CD4-positive, alpha-beta T cell (primary cell): ENCODE data around the gene SYT13. TPM values are rescaled to one million over a fixed set of nuclear protein-coding genes. Genes with fewer than 3 reads are reported as not detected.

ENCODE experiments used
- ATAC-seq: fragments of 200-7000 bp; cut with Tn5 transposase; one replicate; pipeline ENCODE4 v1.10.0; 2022; ENCODE audit warnings: mild to moderate bottlenecking; ENCODE audit not compliant: poor library complexity
- CTCF ChIA-PET: fragments of 350-600 bp; sonication (Branson Sonifier 250); formaldehyde crosslinking; loops from one replicate; lab custom pipeline; 2021; ENCODE audit warnings: antibody characterized with exemption, inconsistent platforms; lab: Charles Lee
- POLR2A ChIA-PET: fragments of 350-600 bp; sonication (Branson Sonifier 250); formaldehyde crosslinking; loops from one replicate; lab custom pipeline; 2021; ENCODE audit warnings: antibody characterized with exemption, inconsistent platforms; lab: Charles Lee
- DNase-seq, 14 experiments: peaks; one replicate each; pipeline ENCODE4 v3.0.0-alpha.2; 2013 to 2020; ENCODE audit warnings: mixed read lengths in 2 of 14
- H3K27ac ChIP-seq, 2 donors: one replicate each; pipeline versions ENCODE4 v1.5.1 to v1.7.0; 2013; ENCODE audit warnings: low read length in 2 of 2, low read depth in 1 of 2, mild to moderate bottlenecking in 1 of 2
- H3K27me3 ChIP-seq, 2 experiments: 1 replicate in 1 of 2; 2 replicates in 1 of 2; pipeline versions ENCODE4 v1.6.1 to v1.7.0; 2013; ENCODE audit warnings: low read length in 2 of 2, control low read depth in 1 of 2, mild to moderate bottlenecking in 1 of 2, moderate library complexity in 1 of 2; ENCODE audit not compliant: insufficient read depth in 2 of 2, control insufficient read depth in 1 of 2
- H3K36me3 ChIP-seq: one replicate; pipeline ENCODE4 v1.6.1; 2013; ENCODE audit warnings: low read length, control low read depth; ENCODE audit not compliant: insufficient read depth
- H3K4me1 ChIP-seq: one replicate; pipeline ENCODE4 v1.6.1; 2013; ENCODE audit warnings: low read length, control low read depth; ENCODE audit not compliant: insufficient read depth
- H3K4me3 ChIP-seq: one replicate; pipeline ENCODE4 v1.5.1; 2013; ENCODE audit warnings: mild to moderate bottlenecking, low read length, moderate library complexity
- H3K9me3 ChIP-seq, 2 experiments: 1 replicate in 1 of 2; 2 replicates in 1 of 2; pipeline versions ENCODE4 v1.6.1 to v1.7.0; 2013; ENCODE audit warnings: low read length in 2 of 2, mild to moderate bottlenecking in 2 of 2, control low read depth in 1 of 2, moderate library complexity in 1 of 2; ENCODE audit not compliant: control insufficient read depth in 1 of 2, insufficient read depth in 1 of 2
- H3K27ac Mint-ChIP-seq: one replicate; pipeline ENCODE4 v1.8.0; 2020; ENCODE audit warnings: mixed read lengths
- H3K27me3 Mint-ChIP-seq: one replicate; pipeline ENCODE4 v1.8.0; 2021; ENCODE audit warnings: mixed read lengths
- H3K36me3 Mint-ChIP-seq: one replicate; pipeline ENCODE4 v1.8.0; 2021; ENCODE audit warnings: low read depth, mixed read lengths
- H3K4me1 Mint-ChIP-seq: one replicate; pipeline ENCODE4 v1.8.0; 2021; ENCODE audit warnings: low read depth, mixed read lengths
- H3K4me3 Mint-ChIP-seq: one replicate; pipeline ENCODE4 v1.8.0; 2020; ENCODE audit warnings: mild to moderate bottlenecking, mixed read lengths
- H3K9me3 Mint-ChIP-seq: one replicate; pipeline ENCODE4 v1.8.0; 2020; ENCODE audit warnings: mixed read lengths
- intact Hi-C, 2 experiments: fragments of 100-400 bp; cut with DNase I in 1 of 2; cut with micrococcal nuclease in 1 of 2; formaldehyde crosslinking; loops; one replicate each; pipeline versions ENCODE4 v1.15.1 to v1.9.0; 2023 to 2025; cut with DNase I, micrococcal nuclease
- polyA plus RNA-seq, 2 donors: library from polyadenylated mRNA; unstranded; fragments of 120-200 nt; gene quantifications; one replicate each; pipeline ENCODE4 v1.2.1, GENCODE V29; 2013
- total RNA-seq, 174 experiments: library from RNA in 2 of 174; stranded (reverse) in 2 of 174; gene quantifications; one replicate each; pipeline ENCODE4 v1.2.3 and lab custom pipeline; 2021 to 2026
- TF ChIP-seq, protein P1 (sequence below): fragments of 200-600 bp; IDR thresholded peaks from one replicate; pipeline ENCODE4 v1.8.0; 2022; ENCODE audit warnings: antibody characterized with exemption, mild to moderate bottlenecking

The SYT13 gene, protein sequence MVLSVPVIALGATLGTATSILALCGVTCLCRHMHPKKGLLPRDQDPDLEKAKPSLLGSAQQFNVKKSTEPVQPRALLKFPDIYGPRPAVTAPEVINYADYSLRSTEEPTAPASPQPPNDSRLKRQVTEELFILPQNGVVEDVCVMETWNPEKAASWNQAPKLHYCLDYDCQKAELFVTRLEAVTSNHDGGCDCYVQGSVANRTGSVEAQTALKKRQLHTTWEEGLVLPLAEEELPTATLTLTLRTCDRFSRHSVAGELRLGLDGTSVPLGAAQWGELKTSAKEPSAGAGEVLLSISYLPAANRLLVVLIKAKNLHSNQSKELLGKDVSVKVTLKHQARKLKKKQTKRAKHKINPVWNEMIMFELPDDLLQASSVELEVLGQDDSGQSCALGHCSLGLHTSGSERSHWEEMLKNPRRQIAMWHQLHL
- total RNA-seq (not detected), total RNA-seq (lab: John Stamatoyannopoulos, UW) (0 to 0.34 (median 0) reads per million in 172 experiments)
- polyA plus RNA-seq (2013, experiment 1 of 2) = not detected
- polyA plus RNA-seq (2013, experiment 2 of 2) = 0.03 TPM

DNA sequence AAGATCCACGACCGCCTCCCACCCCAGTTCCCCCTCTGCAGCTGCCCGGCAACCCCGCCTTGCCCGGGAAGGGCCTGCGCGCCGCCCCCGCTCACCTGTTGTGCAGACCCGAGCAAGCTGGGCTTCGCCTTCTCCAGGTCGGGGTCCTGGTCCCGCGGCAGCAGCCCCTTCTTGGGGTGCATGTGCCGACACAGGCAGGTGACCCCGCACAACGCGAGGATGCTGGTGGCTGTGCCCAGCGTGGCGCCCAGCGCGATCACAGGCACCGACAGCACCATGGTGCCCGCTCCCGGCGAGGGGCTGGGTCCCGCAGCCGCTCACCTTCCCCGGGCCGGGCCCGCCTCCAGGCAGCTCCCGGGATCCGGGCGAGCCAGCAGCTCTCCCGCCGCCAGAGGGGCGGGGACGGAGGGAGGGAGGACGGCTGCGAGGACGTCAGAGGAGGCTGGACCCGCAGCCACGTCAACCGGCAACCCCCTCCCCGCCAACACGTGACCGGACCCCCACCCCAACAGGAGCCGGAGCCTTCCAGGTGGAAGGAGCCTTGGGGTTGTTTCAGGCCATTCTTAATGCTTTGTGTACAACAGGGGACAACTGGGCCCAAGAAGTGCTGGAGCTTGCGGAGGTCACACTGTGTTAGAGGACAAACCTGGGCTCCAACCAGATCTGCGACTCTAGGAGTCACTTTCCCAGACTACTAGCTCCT is at the start of gene SYT13:
TSS of gene SYT13 (minus strand) at position 412 of the 703 bp plus-strand sequence. CDS start at position 278, 134 bp downstream.
- Histone ChIP-seq H3K27me3 (peaks cover 52 to 73% of the 10 kb centered on the region in 2 experiments), H3K4me3 (no peak within 1 kb of the TSS), H3K27ac (no peak within 1 kb of the TSS), H3K4me1 (peaks cover 3% of the 10 kb centered on the region), H3K9me3 (peaks cover 0 to 3% of the 10 kb centered on the region in 2 experiments), H3K36me3 (no peaks in the 10 kb centered on the region)
- intact Hi-C loops = no loop called here
- ATAC-seq (no peak), DNase-seq (no peak)
- no peaks in the 10 kb centered on the region for H3K36me3 Mint-ChIP-seq
- H3K9me3 Mint-ChIP-seq = no peaks in the 10 kb centered on the region
- ChIA-PET CTCF (no interaction called here), POLR2A (no interaction called here)
- TF ChIP-seq, protein P1, sequence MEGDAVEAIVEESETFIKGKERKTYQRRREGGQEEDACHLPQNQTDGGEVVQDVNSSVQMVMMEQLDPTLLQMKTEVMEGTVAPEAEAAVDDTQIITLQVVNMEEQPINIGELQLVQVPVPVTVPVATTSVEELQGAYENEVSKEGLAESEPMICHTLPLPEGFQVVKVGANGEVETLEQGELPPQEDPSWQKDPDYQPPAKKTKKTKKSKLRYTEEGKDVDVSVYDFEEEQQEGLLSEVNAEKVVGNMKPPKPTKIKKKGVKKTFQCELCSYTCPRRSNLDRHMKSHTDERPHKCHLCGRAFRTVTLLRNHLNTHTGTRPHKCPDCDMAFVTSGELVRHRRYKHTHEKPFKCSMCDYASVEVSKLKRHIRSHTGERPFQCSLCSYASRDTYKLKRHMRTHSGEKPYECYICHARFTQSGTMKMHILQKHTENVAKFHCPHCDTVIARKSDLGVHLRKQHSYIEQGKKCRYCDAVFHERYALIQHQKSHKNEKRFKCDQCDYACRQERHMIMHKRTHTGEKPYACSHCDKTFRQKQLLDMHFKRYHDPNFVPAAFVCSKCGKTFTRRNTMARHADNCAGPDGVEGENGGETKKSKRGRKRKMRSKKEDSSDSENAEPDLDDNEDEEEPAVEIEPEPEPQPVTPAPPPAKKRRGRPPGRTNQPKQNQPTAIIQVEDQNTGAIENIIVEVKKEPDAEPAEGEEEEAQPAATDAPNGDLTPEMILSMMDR = no peak
- H3K27ac Mint-ChIP-seq = no peak within 1 kb of the TSS
- no peaks in the 10 kb centered on the region for H3K4me1 Mint-ChIP-seq
- no peak within 1 kb of the TSS for H3K4me3 Mint-ChIP-seq
- H3K27me3 Mint-ChIP-seq = peaks cover 75% of the 10 kb centered on the region

DNA sequence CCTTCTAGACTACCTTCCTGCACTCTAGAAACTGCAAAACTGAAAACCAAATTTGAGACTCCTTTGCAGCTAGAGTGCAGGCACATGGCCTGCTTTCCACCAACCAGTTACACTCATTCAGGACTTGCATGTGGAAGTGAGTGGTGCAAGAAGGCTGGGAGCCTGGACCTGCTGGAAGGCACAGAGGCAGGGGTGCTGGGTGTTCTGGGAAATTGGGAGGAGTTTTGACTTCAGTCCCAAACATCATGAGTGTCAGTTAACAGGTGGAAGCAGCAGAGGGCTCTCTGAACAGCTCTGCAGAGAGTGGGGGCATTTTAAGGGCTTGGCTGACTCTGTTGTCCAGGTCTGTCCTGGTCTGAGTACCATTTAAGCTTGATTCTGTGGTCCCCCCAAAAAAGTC is 49.3 kb upstream of the SYT13 start:
- DNase-seq (no peak), ATAC-seq (no peak)
- Histone ChIP-seq H3K27me3 (no peaks in the 10 kb centered on the region), H3K27ac (no peak overlapping the region), H3K9me3 (no peaks in the 10 kb centered on the region), H3K36me3 (no peaks in the 10 kb centered on the region), H3K4me3 (no peak overlapping the region), H3K4me1 (peaks cover 10% of the 10 kb centered on the region)
- Mint-ChIP-seq H3K4me1 (peaks cover 11% of the 10 kb centered on the region), H3K9me3 (no peaks in the 10 kb centered on the region), H3K36me3 (no peaks in the 10 kb centered on the region), H3K27ac (no peak overlapping the region), H3K27me3 (peaks cover 9% of the 10 kb centered on the region), H3K4me3 (no peak overlapping the region)
- ChIA-PET POLR2A (no interaction called here), CTCF (no interaction called here)
- intact Hi-C loops = loop anchor here in 1 of 2 experiments (10.0 kb wide), 1 partner anchor 721 kb away; no protein-coding TSS in a partner anchor
- TF ChIP-seq, protein P1 = no peak

DNA sequence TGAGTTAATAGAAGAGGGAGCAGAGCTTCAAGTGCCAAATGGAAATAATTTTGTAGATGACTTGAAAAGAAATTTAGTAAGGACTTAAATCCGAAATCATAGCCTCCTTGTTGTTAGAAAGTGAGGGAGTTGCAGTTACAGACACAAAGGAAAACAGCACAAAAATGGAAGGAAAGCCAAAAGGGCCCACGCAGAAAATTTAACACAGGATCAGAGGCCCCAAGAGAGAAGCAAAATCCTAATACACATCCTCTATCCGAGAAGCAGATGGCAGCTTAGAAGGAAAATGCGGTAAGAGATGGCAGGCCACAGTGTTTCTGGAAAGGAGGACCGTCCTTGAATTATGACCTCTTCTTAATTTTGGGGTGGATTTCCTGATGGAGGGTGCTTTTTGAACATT is 48.7 kb upstream of the SYT13 start:
- Mint-ChIP-seq H3K36me3 (no peaks in the 10 kb centered on the region), H3K4me1 (peaks cover 6% of the 10 kb centered on the region), H3K9me3 (no peaks in the 10 kb centered on the region), H3K27me3 (peaks cover 9% of the 10 kb centered on the region), H3K27ac (no peak overlapping the region), H3K4me3 (no peak overlapping the region)
- Histone ChIP-seq H3K9me3 (no peaks in the 10 kb centered on the region), H3K4me1 (peaks cover 4% of the 10 kb centered on the region), H3K36me3 (no peaks in the 10 kb centered on the region), H3K4me3 (no peak overlapping the region), H3K27me3 (no peaks in the 10 kb centered on the region), H3K27ac (no peak overlapping the region)
- DNase-seq = no peak
- intact Hi-C loops = loop anchor here (5.0 to 10.0 kb wide), 2 partner anchors 398 to 720 kb away; no protein-coding TSS in a partner anchor
- no peak for ATAC-seq
- POLR2A ChIA-PET = no interaction called here
- TF ChIP-seq, protein P1 = no peak
- CTCF ChIA-PET = no interaction called here
